Right renal cortex interstitium (tissue), 3 donors: ENCODE measurements around the gene TGM2. TPM values are rescaled to one million over a fixed set of nuclear protein-coding genes. Genes with fewer than 3 reads are reported as not detected.
A peak's percentile ranks its signal among the peaks of the same experiment; 100 is the strongest.

Source experiments
- DNase-seq, 3 donors: peaks; one replicate each; pipeline ENCODE4 v3.0.0-alpha.2; 2013; ENCODE audit warnings: low read depth in 3 of 3, low spot score in 2 of 3
- polyA plus RNA-seq, 3 donors: library from polyadenylated mRNA; unstranded; fragments of 120-200 nt; gene quantifications; one replicate each; pipeline ENCODE4 v1.2.1, GENCODE V29; 2013; ENCODE audit not compliant: insufficient read length in 3 of 3

TGM2 gene
- polyA plus RNA-seq, 3 donors, result 30.0 to 31.7 (median 31.5) TPM

- no peak for DNase-seq
These were observed 1.9 kb downstream of the TGM2 start for GRCh38 chr20:38162878-38163875.

DNA sequence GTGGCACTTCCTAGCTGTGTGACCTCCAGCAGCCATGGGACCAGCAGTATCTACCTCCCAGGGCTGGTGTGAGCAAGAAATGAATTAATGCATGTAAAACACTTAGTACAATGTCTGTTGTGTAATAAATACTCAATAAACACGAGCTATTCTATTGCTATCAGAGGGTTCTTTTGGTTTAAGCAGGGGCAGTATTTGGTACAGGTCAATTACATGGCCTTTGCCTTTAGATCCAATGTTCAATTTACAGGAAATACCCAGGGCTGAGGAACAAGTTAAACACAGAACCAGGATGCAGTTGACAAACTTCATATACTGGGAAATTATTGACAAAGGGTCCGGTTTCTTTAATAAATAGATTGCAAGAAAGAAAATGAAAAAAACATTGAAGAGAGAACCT lies 2.9 kb downstream of the TGM2 start:
- no peak for DNase-seq

DNA sequence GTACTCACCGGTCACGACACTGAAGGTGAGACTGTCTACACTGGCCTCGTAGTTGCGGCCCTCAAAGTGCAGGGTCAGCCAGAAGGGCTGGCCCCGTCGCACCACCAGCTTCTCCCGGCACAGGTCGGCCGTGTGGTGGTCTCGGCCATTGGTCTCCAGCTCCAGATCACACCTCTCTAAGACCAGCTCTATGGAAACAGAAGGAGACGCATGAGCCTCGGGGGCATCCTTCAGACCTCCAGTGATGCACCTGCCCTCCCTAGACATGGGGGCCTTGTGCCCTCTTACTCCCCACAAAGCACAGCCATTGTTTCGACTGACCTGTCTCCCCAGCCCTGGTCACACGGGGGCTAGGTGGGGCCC lies 3.7 kb downstream of the TGM2 start:
- no peak for DNase-seq

GRCh38 chr20:38159957-38160756 lies 4.9 kb downstream of the TGM2 start:
- DNase-seq, result no peak

DNA sequence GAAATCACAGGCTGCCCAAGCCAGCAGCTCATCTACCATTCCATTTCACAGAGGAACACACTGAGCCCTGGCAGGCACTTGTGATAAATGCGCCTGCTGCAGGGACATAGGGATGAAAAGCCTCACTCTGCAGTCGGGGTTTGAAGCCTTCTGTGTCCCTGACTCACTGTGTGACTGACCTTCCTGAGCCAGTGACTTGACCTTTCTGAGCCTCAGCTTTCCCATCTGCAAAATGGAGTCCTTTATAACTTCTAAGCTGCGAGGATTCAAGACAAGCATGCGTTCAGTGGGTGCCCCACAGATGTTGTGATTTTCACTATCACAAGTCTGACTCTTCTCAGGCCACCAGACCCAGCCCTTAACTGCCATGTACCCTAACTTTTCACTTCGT lies 5.5 kb downstream of the TGM2 start:
- DNase-seq, result no peak

DNA sequence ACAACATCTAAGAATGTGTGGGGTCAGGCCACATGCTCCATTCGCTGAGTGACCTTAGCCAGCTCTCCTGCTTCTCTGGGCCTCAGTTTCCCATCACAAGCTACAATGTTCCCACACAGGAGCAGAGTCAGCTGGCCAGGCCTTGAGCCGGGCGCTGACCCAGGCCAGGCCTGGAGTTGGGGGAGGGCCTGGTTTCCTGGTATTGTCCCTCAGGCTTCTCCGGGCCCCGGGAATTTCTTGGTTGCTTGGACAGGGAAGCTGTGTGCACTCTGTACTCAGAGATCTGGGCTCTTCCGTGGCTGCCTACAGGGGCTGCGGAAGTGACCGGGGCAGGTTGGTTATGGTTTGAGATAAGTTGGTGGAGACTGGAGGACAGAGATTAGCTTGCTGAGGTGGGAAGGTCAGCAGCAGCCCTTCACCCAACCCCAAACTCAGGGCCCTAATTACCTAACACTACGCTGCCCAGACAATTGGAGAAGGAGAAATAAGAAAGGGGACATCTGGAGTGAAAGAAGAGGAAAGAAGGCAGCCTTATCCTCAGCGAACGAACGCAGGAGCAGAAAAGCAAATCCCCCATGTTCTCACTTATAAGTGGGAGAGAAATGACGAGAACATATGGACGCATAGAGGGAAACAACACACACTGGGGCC lies 6.2 kb downstream of the TGM2 start:
- no peak for DNase-seq

DNA sequence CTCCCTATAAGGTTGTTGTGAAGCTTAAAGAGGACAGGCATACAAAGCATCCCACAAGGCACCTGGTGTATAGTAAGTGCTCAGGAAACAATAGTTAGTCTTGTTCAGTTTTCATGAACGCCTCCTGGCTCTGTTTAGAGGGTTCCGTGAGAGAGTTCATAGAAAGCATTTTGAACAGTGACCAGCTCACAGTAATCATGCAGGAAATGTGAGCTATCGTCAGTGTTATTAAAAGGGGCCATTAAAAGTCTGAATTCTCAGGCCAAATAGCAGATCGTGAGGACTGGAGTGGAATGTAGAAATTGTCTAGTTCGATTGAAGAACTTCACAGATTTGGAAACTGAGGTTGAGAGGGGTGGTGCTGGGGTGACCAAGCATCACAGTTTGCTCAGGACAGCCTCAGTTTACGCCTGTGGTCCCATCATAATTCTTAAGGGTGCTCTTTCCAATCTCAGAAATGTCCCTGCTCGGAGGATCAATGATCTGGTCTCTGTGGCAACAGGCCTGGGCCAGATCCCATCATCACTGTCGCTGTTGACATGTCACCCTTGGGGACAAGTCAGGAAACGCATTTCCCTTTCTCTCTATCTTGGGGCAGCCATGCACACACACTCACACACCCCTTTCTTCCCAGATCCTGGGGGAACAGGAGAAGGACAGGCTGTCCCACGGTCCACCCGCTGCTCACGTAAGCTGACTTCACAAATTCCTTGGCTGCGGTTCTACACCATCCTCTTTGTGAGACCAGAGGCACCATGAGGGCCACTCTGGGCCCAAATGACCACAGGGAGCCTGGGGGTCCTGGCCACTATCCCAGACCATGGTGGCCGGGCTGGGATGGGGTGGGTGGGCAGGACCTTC lies 7.2 kb downstream of the TGM2 start:
- DNase-seq, result no peak

DNA sequence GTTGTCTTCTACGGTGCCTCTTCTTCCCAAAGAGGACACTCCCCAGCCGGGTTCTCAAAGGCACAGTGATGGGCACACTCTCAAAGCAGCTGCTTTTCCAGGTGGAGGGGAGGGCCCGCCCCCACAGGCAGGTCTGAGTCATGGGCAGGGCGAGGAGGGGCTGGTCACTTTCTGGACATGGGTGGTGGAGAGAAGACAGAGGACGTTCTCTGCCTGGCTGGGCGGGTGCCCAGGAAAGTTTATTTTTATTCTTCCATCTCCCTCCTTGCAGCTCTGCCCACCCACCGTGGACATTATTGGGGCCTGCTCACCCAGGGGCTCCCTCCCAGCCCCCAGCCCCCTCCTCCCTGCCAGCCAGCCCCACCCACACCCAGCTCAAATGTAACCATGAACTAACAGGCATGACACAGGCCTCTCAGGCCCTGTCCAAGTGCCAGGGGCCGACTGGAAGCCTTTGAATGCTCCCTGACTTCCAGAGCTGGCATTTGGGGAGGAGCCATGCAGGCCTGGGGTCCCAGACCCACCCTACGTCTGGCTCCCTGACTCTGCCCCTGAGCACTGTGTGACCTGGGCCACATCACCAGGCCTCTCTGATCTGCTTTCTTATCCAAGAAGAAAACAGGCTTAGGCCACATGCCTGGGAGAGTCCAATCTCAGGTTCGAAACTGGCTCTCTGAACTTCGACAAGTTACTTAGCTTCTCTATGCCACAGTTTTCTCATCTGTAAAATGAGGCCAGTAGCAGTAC lies 8.0 kb downstream of the TGM2 start:
- no peak for DNase-seq

- DNase-seq, result no peak
These were observed 8.8 kb downstream of the TGM2 start for GRCh38 chr20:38156280-38156679.

GRCh38 chr20:38155811-38156210 lies 9.3 kb downstream of the TGM2 start:
- no peak for DNase-seq

GRCh38 chr20:38153401-38153800 lies 11.7 kb downstream of the TGM2 start:
- no peak for DNase-seq

GRCh38 chr20:38152621-38153221 lies 12.3 kb downstream of the TGM2 start:
- peak; percentile 62 to 80 (median 78) for DNase-seq

DNA sequence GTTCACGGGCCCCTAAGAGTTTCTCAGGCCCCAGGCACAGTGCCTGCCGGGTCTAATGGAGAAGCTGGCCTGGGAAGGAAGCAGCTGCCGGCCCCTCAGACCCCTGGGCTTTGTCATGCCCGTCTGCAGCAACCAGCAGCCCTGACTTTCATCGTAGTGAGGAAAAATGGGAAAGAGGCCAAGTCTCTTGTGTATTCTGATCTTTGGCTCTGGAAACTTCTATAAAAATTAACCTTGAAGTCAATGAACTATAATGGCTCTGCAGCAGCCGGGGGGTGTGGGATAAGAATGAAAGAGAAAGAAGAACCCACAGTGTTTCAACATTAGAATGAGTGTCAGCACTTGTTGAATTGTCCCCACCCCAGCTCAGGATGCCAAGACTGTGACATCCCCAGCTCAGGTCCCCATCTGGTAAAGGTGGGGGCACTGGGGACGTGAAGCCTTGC lies 12.9 kb downstream of the TGM2 start:
- peak in 2 of 3 donors; percentile 58 to 61 for DNase-seq

GRCh38 chr20:38151455-38151854 lies 13.6 kb downstream of the TGM2 start:
- DNase-seq, result no peak

- DNase-seq, result no peak
These were observed 14.5 kb downstream of the TGM2 start for GRCh38 chr20:38150335-38151170.

GRCh38 chr20:38148328-38149102 lies 16.6 kb downstream of the TGM2 start:
- DNase-seq, result no peak

DNA sequence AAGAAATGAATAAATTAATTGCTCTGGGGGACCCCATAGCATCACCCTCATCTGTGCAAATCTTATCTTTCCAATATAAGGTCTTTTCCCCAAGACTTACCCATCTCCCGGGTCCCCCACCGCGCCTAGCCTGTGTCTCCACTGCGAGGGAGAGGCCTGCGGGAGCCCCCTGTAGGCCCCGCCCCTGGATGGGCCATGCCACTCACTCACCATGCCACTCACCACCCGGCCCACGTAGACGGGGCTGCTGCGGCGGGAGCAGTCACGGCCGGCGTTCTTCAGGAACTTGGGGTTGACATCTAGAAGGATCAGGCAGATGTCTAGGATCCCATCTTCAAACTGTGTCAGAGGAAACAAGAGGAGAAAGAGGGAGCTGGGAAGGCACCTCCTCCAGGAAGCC lies 17.3 kb downstream of the TGM2 start:
- no peak for DNase-seq
